G401 (cell line): ENCODE data around the gene SPATA31A6. TPM values are rescaled to one million over a fixed set of nuclear protein-coding genes. Genes with fewer than 3 reads are reported as not detected.
"Not testable (repeated sequence)": the region's sequence is repeated elsewhere in the genome, so short reads cannot be mapped to it uniquely, and the experiment has no call there.

Experiments used
- DNase-seq: peaks from one replicate; pipeline ENCODE4 v3.0.0-alpha.2; 2015; ENCODE audit warnings: low spot score
- in situ Hi-C: cut with HindIII; loops from 2 replicates; pipeline ENCODE4 v1.10.0; 2016; ENCODE audit warnings: low sequenced_read_pairs, mixed read lengths
- total RNA-seq: library from RNA; depleted of rRNA; stranded (reverse); fragments of >200 nt; shearing (Covaris generic); gene quantifications from 2 replicates; pipeline ENCODE4 v1.2.3, GENCODE V29; 2014; rRNA removed

Gene SPATA31A6
- total RNA-seq: 0.06 TPM in 1 of 2 replicates, not detected in the other

GRCh38 chr9:42183359-42183758 is at the start of gene SPATA31A6:
TSS of gene SPATA31A6 (plus strand) at chr9:42183659. CDS start at chr9:42183688, 29 bp downstream.
- DNase-seq, in situ Hi-C loops: not testable (repeated sequence)

DNA sequence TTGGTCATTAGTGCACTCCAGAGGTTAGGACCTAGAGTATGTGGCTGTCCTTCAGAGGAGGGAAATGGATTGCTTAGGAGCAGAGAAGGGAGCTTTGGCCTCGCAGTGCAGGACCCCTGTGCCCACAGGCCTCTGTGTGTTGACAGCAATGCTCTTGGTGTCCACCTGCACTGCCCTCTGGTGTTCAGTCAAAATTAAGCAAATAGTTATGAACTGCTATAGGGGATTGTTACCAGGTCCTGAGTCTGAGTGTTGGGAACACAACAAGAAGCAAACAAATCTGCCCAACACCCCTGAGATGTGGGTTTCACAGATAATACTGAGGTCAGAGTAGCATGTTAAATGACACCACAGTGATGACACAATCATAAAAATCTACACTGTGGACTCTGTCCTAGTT is 23.2 kb upstream of the SPATA31A6 start:
- in situ Hi-C loops, DNase-seq: not testable (repeated sequence)

GRCh38 chr9:42219861-42220260 is 36.4 kb downstream of the SPATA31A6 start:
- DNase-seq, in situ Hi-C loops: not testable (repeated sequence)

GRCh38 chr9:42223230-42223629 is 39.8 kb downstream of the SPATA31A6 start:
- in situ Hi-C loops, DNase-seq: not testable (repeated sequence)

GRCh38 chr9:42233031-42233430 is 49.6 kb downstream of the SPATA31A6 start:
- in situ Hi-C loops, DNase-seq: not testable (repeated sequence)

DNA sequence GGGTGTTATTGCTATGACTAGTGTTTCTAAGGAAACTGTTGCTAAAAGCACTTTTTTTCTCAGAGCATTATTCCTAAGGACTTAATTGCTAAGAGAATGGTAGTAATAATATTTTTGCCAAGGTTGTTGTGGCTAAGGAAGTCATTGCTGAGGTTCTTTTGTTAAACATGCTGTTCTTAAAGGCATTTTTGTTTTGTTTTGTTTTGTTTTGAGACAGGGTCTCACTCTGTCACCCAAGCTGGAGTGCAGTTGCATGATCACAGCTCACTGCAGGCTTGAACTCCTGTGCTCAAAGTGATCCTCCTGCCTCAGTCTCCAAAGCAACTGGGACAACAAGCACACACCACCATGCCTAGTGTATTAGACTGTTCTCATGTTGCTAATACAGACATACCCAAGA is 51.2 kb downstream of the SPATA31A6 start:
- in situ Hi-C loops, DNase-seq: not testable (repeated sequence)

DNA sequence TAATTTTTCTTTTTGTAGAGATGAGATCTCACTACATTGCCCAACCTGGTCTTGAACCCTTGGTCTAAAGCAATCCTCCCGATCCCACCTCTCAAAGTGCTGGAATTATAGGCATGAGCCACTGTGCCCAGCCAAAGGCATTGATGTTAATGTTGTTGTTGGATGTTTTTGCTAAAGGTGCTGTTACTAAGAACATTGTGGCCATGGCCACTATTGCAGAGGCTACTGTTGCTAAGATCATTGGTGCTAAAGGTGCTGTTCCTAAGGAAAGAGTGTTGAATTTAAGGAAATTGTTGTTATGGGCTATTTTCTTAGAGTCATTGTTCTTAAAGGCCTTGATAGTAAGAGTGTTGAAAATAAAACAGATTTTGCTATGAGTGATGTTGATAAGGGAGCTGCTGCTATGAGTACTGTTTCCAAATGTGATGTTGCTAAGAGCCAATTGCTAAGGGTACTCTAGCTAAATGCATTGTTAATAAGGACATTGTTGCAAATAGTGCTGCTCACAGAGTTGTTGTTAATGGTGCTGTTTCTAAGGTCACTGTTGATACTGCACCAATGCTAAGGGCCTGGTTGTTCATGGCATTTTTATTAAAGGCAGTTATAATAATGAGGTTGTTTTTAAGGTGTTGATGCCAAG is 52.0 kb downstream of the SPATA31A6 start:
- in situ Hi-C loops, DNase-seq: not testable (repeated sequence)

- DNase-seq, in situ Hi-C loops: not testable (repeated sequence)
Observed at GRCh38 chr9:42236097-42236496, 52.6 kb downstream of the SPATA31A6 start.

GRCh38 chr9:42237381-42237780 is 53.9 kb downstream of the SPATA31A6 start:
- DNase-seq, in situ Hi-C loops: not testable (repeated sequence)

DNA sequence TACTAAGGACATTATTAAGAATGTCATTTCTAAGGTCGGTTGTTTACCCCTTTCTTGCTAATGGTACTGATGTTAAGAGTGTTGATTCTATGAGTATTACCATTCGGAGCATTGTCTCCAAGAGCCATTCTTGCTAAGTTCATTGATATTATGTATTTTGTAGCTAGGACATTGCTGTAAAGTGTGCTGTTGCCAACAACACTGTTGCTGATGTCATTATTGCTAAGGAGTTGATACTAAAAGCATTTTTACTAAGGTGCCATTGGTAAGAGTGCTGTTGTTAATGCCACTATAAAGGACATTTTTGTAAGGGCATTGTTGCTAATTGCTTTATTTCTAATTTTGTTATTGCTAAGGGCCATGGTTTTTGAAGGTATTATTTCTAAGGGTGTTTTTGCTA is 55.4 kb downstream of the SPATA31A6 start:
- in situ Hi-C loops, DNase-seq: not testable (repeated sequence)

Other genes with a start within 250 kb of the SPATA31A6 start
- 6.5 and 10.2 TPM in 2 replicates for gene CNTNAP3B, start 54.2 kb upstream of the SPATA31A6 start, total RNA-seq